Natural killer cell (primary cell): Measurements from ENCODE around the gene CCSER2. TPM values are rescaled to one million over a fixed set of nuclear protein-coding genes. Genes with fewer than 3 reads are reported as not detected.
"Not testable (repeated sequence)": the region's sequence is repeated elsewhere in the genome, so short reads cannot be mapped to it uniquely, and the experiment has no call there.

Experiments
- ATAC-seq, 3 donors: fragments of 150-1000 bp in 2 of 3; fragments of 200-7000 bp in 1 of 3; cut with Tn5 transposase; 1 replicate in 1 of 3; 2 replicates in 2 of 3; pipeline ENCODE4 v1.10.0; 2021; ENCODE audit warnings: mild to moderate bottlenecking in 2 of 3, moderate library complexity in 2 of 3
- DNase-seq, 2 donors: peaks; one replicate each; pipeline versions ENCODE4 v3.0.0 to v3.0.0-alpha.2; 2013 to 2021; ENCODE audit warnings: mixed read lengths in 1 of 2
- H3K27ac ChIP-seq: one replicate; pipeline ENCODE4 v1.5.1; 2013; ENCODE audit warnings: mild to moderate bottlenecking, low read length
- H3K27me3 ChIP-seq: one replicate; pipeline ENCODE4 v1.6.1; 2013; ENCODE audit warnings: low read length; ENCODE audit not compliant: control insufficient read depth, insufficient read depth
- H3K36me3 ChIP-seq: one replicate; pipeline ENCODE4 v1.6.1; 2013; ENCODE audit warnings: low read length; ENCODE audit not compliant: control insufficient read depth, insufficient read depth
- H3K4me1 ChIP-seq: one replicate; pipeline ENCODE4 v1.6.1; 2013; ENCODE audit warnings: low read length; ENCODE audit not compliant: control insufficient read depth, insufficient read depth
- H3K4me3 ChIP-seq: one replicate; pipeline ENCODE4 v1.5.1; 2013; ENCODE audit warnings: low read length
- H3K9me3 ChIP-seq: one replicate; pipeline ENCODE4 v1.6.1; 2013; ENCODE audit warnings: low read length; ENCODE audit not compliant: control insufficient read depth, insufficient read depth
- H3K27ac Mint-ChIP-seq, 2 donors: one replicate each; pipeline ENCODE4 v1.8.0; 2022; ENCODE audit warnings: mild to moderate bottlenecking in 2 of 2, mixed read lengths in 2 of 2, moderate library complexity in 1 of 2
- H3K27me3 Mint-ChIP-seq, 2 donors: one replicate each; pipeline ENCODE4 v1.8.0; 2022; ENCODE audit warnings: low read depth in 2 of 2, mixed read lengths in 2 of 2
- H3K36me3 Mint-ChIP-seq: one replicate; pipeline ENCODE4 v1.8.0; 2022; ENCODE audit warnings: mixed read lengths
- H3K4me1 Mint-ChIP-seq, 2 donors: one replicate each; pipeline ENCODE4 v1.8.0; 2022; ENCODE audit warnings: mixed read lengths in 2 of 2
- H3K4me3 Mint-ChIP-seq: one replicate; pipeline ENCODE4 v1.8.0; 2022; ENCODE audit warnings: mild to moderate bottlenecking, moderate library complexity, mixed read lengths
- H3K9me3 Mint-ChIP-seq, 2 donors: one replicate each; pipeline ENCODE4 v1.8.0; 2022; ENCODE audit warnings: mixed read lengths in 2 of 2
- WGBS: methylation state at CpG from one replicate; pipeline ENCODE4 v1.1.7; 2013; ENCODE audit warnings: missing lambda C conversion rate; ENCODE audit not compliant: insufficient coverage; 5-methylcytosine and 5-hydroxymethylcytosine counted together
- intact Hi-C: fragments of 100-400 bp; cut with micrococcal nuclease; formaldehyde crosslinking; loops from one replicate; pipeline ENCODE4 v1.14.2; 2022
- total RNA-seq, 4 donors: library from RNA; stranded (reverse); fragments of 120-200 nt in 1 of 4; gene quantifications; one replicate each; pipeline versions ENCODE4 v1.2.3 to v1.2.4, GENCODE V29; 2013 to 2022
- TF ChIP-seq, protein P1 (sequence below): fragments of 200-600 bp; IDR thresholded peaks from one replicate; pipeline ENCODE4 v1.8.0; 2022; ENCODE audit warnings: antibody characterized with exemption

Gene CCSER2
- total RNA-seq, 3 donors from 2014 or later (not counting 1 experiment from before 2014, with no cell fraction given): 125 to 158 (median 146) TPM

- peaks cover 26% of the 10 kb centered on the region for H3K4me1 ChIP-seq
- ATAC-seq (peak; percentile 56 to 61 (median 58)), DNase-seq (no peak)
- Mint-ChIP-seq H3K27ac (peak overlapping the region; percentile 79 to 89), H3K4me1 (peaks cover 58 to 59% of the 10 kb centered on the region in 2 donors), H3K9me3 (no peaks in the 10 kb centered on the region), H3K4me3 (peak overlapping the region; percentile 69), H3K27me3 (no peaks in the 10 kb centered on the region), H3K36me3 (no peaks in the 10 kb centered on the region)
- no peak overlapping the region for H3K4me3 ChIP-seq
- no peaks in the 10 kb centered on the region for H3K27me3 ChIP-seq
- H3K36me3 ChIP-seq: no peaks in the 10 kb centered on the region
- intact Hi-C loops: loop anchor here (1.0 kb wide), 2 partner anchors 8 to 13 kb away; no protein-coding TSS in a partner anchor
- peak overlapping the region; percentile 27 for H3K27ac ChIP-seq
- no peaks in the 10 kb centered on the region for H3K9me3 ChIP-seq
- 39% methylated on average over 6 of the region's 6 CpGs for WGBS
- TF ChIP-seq, protein P1, sequence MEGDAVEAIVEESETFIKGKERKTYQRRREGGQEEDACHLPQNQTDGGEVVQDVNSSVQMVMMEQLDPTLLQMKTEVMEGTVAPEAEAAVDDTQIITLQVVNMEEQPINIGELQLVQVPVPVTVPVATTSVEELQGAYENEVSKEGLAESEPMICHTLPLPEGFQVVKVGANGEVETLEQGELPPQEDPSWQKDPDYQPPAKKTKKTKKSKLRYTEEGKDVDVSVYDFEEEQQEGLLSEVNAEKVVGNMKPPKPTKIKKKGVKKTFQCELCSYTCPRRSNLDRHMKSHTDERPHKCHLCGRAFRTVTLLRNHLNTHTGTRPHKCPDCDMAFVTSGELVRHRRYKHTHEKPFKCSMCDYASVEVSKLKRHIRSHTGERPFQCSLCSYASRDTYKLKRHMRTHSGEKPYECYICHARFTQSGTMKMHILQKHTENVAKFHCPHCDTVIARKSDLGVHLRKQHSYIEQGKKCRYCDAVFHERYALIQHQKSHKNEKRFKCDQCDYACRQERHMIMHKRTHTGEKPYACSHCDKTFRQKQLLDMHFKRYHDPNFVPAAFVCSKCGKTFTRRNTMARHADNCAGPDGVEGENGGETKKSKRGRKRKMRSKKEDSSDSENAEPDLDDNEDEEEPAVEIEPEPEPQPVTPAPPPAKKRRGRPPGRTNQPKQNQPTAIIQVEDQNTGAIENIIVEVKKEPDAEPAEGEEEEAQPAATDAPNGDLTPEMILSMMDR: no peak
Measured at GRCh38 chr10:84342584-84342983, 14.2 kb downstream of the CCSER2 start.

DNA sequence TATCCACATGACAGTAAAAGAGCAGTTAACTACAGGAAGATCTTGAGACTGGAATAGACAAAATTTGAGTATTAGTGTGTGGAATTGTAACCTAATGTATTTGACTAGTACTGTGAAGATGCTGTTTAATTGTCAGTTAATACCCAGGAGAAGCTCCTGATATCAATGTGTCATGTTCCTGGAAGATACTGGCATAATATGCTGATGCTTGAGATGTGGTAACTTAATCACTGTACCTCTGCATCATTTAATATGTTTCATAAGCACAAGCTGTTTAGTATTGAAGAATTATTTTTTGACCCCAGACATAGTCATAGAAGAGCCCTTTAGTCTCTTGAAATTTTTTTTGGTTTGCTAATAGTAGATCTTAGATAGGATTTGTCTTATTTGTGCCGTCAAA is 15.4 kb downstream of the CCSER2 start:
- TF ChIP-seq, protein P1: no peak
- H3K27me3 ChIP-seq: no peaks in the 10 kb centered on the region
- intact Hi-C loops: no loop called here
- WGBS: no CpG with 5 or more reads among the region's 1 CpG
- peaks cover 53 to 60% of the 10 kb centered on the region in 2 donors for H3K4me1 Mint-ChIP-seq
- peak overlapping the region; percentile 79 to 89 for H3K27ac Mint-ChIP-seq
- no peaks in the 10 kb centered on the region for H3K36me3 ChIP-seq
- no peaks in the 10 kb centered on the region for H3K9me3 ChIP-seq
- no peaks in the 10 kb centered on the region for H3K27me3 Mint-ChIP-seq
- no peaks in the 10 kb centered on the region for H3K9me3 Mint-ChIP-seq
- H3K27ac ChIP-seq: no peak overlapping the region
- H3K4me1 ChIP-seq: peaks cover 23% of the 10 kb centered on the region
- no peaks in the 10 kb centered on the region for H3K36me3 Mint-ChIP-seq
- peak overlapping the region; percentile 69 for H3K4me3 Mint-ChIP-seq
- no peak for ATAC-seq
- H3K4me3 ChIP-seq: no peak overlapping the region
- DNase-seq: no peak

GRCh38 chr10:84344526-84344925 is 16.1 kb downstream of the CCSER2 start:
- Histone ChIP-seq H3K27me3 (no peaks in the 10 kb centered on the region), H3K36me3 (no peaks in the 10 kb centered on the region), H3K4me1 (peaks cover 23% of the 10 kb centered on the region), H3K9me3 (no peaks in the 10 kb centered on the region), H3K27ac (no peak overlapping the region), H3K4me3 (no peak overlapping the region)
- H3K9me3 Mint-ChIP-seq: no peaks in the 10 kb centered on the region
- ATAC-seq: no peak
- DNase-seq: peak in 1 of 2 donors; percentile 51
- H3K27ac Mint-ChIP-seq: peak overlapping the region; percentile 79 to 89
- no peaks in the 10 kb centered on the region for H3K27me3 Mint-ChIP-seq
- peaks cover 58 to 63% of the 10 kb centered on the region in 2 donors for H3K4me1 Mint-ChIP-seq
- H3K4me3 Mint-ChIP-seq: peak overlapping the region; percentile 41
- H3K36me3 Mint-ChIP-seq: no peaks in the 10 kb centered on the region
- TF ChIP-seq, protein P1: no peak
- 39% methylated on average over 4 of the region's 4 CpGs for WGBS
- intact Hi-C loops: no loop called here

GRCh38 chr10:84347575-84348002 is 19.2 kb downstream of the CCSER2 start:
- H3K4me3 Mint-ChIP-seq, DNase-seq, H3K9me3 ChIP-seq, H3K27me3 ChIP-seq, H3K27ac ChIP-seq, intact Hi-C loops, H3K9me3 Mint-ChIP-seq, H3K36me3 ChIP-seq, H3K4me3 ChIP-seq, ATAC-seq, H3K27me3 Mint-ChIP-seq, H3K36me3 Mint-ChIP-seq: not testable (repeated sequence)
- Mint-ChIP-seq H3K4me1 (peaks cover 47 to 50% of the 10 kb centered on the region in 2 donors), H3K27ac (peak overlapping the region in 1 of 2 donors; percentile 48)
- peaks cover 14% of the 10 kb centered on the region for H3K4me1 ChIP-seq
- 96% methylated on average over 31 of the region's 31 CpGs for WGBS
